HepG2 (cell line): ENCODE measurements around the gene SLC25A51. TPM values are rescaled to one million over a fixed set of nuclear protein-coding genes. Genes with fewer than 3 reads are reported as not detected.

Experiments
- FIP1L1 ChIP-seq: fragments of 200-400 bp; formaldehyde crosslinking; IDR thresholded peaks from 2 replicates; pipeline ENCODE4 v1.6.1; 2018; ENCODE audit warnings: low read depth, mild to moderate bottlenecking, low read length, moderate library complexity, borderline replicate concordance; ENCODE audit not compliant: insufficient read depth
- MBD4 ChIP-seq: IDR thresholded peaks from 2 replicates; pipeline ENCODE4 v1.6.1; 2012; ENCODE audit warnings: low read length, inconsistent platforms, borderline replicate concordance
- PCBP2 ChIP-seq: fragments of 200-400 bp; formaldehyde crosslinking; optimal IDR thresholded peaks from 2 replicates; pipeline ENCODE3; 2018; ENCODE audit warnings: low read length, low read depth; ENCODE audit not compliant: poor library complexity, severe bottlenecking
- PLRG1 ChIP-seq: fragments of 450-650 bp; conservative IDR thresholded peaks from 2 replicates; pipeline ENCODE4 v1.6.1; 2016
- SAFB2 ChIP-seq: sonication (generic); formaldehyde crosslinking; IDR thresholded peaks from 2 replicates; pipeline ENCODE4 v1.5.1; 2020; ENCODE audit warnings: missing genetic modification reagents, low read depth, mild to moderate bottlenecking, borderline replicate concordance
- ZNF121 ChIP-seq: sonication (generic); formaldehyde crosslinking; IDR thresholded peaks from 2 replicates; pipeline ENCODE4 v1.5.0; 2020; ENCODE audit warnings: mild to moderate bottlenecking, missing genetic modification reagents
- ZNF766 ChIP-seq: sonication (generic); formaldehyde crosslinking; IDR thresholded peaks from 2 replicates; pipeline ENCODE4 v1.5.0; 2020; ENCODE audit warnings: missing genetic modification reagents, borderline replicate concordance
- polyA plus RNA-seq, 8 experiments: library from polyadenylated mRNA; depleted of rRNA in 3 of 8; stranded (reverse) in 7 of 8; unstranded in 1 of 8; fragments of >200 nt; fragmentation: Illumina TruSeq in 4 of 8; extraction: Trizol in 4 of 8; gene quantifications; 2 replicates each; pipeline versions ENCODE4 v1.2.1 to v1.2.3, GENCODE V29; 2011 to 2016; ENCODE audit warnings: low read depth in 4 of 8, missing spikeins in 1 of 8, mixed read lengths in 1 of 8; ENCODE audit not compliant: insufficient read depth in 1 of 8
- total RNA-seq, 5 experiments: library from RNA; depleted of rRNA; stranded (reverse); fragments of >200 nt; fragmentation: Illumina TruSeq; extraction: Trizol; gene quantifications; 2 replicates each; pipeline ENCODE4 v1.2.3, GENCODE V29; 2016; ENCODE audit warnings: low read depth in 1 of 5
- TF ChIP-seq, protein P1 (sequence below): sonication (generic); formaldehyde crosslinking; IDR thresholded peaks from 2 replicates; pipeline ENCODE4 v1.4.0; 2020; ENCODE audit warnings: mild to moderate bottlenecking, missing genetic modification reagents, borderline replicate concordance
- TF ChIP-seq, protein P2 (sequence below): sonication (generic); formaldehyde crosslinking; IDR thresholded peaks from 2 replicates; pipeline ENCODE4 v1.4.0; 2020; ENCODE audit warnings: missing genetic modification reagents
- TF ChIP-seq, protein P3 (sequence below): sonication (generic); formaldehyde crosslinking; IDR thresholded peaks from 2 replicates; pipeline ENCODE4 v1.5.0; 2020; ENCODE audit warnings: mild to moderate bottlenecking, missing genetic modification reagents, borderline replicate concordance

Gene SLC25A51
- total and polyA plus RNA-seq, 2 of the 13 experiments (the other 11 are each of a cell fraction or from before 2014, with no cell fraction given): 14.6 to 37.7 TPM

DNA sequence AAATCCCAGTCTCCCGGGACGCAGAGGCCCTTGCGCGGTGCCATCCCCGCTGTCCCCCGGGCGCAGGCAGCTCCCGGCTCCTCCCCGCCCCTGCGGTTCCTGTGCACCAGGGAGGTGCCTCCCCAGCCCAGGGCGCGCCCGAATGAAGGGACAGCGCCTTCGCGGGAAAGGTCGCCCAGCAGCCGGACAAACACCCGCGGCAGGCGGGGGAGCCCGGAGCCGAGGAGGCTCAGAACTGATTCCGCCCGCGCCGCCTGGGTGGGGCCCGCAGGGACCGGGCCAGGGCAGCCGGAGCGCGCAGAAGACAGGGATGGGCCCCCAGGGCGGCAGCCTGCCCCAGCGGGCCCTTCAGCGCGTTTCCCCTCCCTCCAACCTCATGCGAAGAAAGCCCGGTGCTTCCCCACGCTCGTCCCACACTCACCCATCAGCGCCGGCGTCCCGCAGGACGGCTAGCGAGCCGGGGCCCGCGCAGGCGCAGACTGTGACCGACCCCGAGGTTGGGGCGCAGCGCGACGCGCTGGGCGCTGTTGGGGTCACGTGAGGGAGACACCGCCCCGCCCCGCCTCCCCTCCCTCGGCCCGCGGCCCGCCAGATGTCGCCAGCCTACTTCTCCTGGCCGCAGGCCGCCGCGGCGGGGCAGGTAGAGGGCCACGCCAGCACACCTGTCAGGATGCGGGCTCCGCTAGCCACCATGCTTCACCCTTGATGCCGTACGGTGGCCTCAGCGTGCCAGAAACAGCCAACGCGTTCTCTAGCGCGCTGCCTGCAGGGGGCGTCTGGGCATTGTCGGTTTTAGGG is at the start of gene SLC25A51 (continued):
- TF ChIP-seq, protein P1, sequence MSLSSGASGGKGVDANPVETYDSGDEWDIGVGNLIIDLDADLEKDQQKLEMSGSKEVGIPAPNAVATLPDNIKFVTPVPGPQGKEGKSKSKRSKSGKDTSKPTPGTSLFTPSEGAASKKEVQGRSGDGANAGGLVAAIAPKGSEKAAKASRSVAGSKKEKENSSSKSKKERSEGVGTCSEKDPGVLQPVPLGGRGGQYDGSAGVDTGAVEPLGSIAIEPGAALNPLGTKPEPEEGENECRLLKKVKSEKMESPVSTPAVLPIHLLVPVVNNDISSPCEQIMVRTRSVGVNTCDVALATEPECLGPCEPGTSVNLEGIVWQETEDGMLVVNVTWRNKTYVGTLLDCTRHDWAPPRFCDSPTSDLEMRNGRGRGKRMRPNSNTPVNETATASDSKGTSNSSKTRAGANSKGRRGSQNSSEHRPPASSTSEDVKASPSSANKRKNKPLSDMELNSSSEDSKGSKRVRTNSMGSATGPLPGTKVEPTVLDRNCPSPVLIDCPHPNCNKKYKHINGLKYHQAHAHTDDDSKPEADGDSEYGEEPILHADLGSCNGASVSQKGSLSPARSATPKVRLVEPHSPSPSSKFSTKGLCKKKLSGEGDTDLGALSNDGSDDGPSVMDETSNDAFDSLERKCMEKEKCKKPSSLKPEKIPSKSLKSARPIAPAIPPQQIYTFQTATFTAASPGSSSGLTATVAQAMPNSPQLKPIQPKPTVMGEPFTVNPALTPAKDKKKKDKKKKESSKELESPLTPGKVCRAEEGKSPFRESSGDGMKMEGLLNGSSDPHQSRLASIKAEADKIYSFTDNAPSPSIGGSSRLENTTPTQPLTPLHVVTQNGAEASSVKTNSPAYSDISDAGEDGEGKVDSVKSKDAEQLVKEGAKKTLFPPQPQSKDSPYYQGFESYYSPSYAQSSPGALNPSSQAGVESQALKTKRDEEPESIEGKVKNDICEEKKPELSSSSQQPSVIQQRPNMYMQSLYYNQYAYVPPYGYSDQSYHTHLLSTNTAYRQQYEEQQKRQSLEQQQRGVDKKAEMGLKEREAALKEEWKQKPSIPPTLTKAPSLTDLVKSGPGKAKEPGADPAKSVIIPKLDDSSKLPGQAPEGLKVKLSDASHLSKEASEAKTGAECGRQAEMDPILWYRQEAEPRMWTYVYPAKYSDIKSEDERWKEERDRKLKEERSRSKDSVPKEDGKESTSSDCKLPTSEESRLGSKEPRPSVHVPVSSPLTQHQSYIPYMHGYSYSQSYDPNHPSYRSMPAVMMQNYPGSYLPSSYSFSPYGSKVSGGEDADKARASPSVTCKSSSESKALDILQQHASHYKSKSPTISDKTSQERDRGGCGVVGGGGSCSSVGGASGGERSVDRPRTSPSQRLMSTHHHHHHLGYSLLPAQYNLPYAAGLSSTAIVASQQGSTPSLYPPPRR (CRISPR knock-in tag): peak; percentile 38; the same call in 1 of the 2 replicates
- no peak; the same call in 1 of the 2 replicates for TF ChIP-seq SAFB2
- TF ChIP-seq, protein P2, sequence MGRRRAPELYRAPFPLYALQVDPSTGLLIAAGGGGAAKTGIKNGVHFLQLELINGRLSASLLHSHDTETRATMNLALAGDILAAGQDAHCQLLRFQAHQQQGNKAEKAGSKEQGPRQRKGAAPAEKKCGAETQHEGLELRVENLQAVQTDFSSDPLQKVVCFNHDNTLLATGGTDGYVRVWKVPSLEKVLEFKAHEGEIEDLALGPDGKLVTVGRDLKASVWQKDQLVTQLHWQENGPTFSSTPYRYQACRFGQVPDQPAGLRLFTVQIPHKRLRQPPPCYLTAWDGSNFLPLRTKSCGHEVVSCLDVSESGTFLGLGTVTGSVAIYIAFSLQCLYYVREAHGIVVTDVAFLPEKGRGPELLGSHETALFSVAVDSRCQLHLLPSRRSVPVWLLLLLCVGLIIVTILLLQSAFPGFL (CRISPR knock-in tag): no peak
- 0 out of 2 replicates have a peak, but pooled peaks have one; percentile 89 for TF ChIP-seq FIP1L1
- TF ChIP-seq MBD4: no peak
- TF ChIP-seq PLRG1: no peak
- TF ChIP-seq ZNF766 (CRISPR knock-in tag): 0 out of 2 replicates have a peak, but pooled peaks have one; percentile 58
- TF ChIP-seq ZNF121 (CRISPR knock-in tag): peak; percentile 46
- TF ChIP-seq PCBP2: no peak
- TF ChIP-seq, protein P3, sequence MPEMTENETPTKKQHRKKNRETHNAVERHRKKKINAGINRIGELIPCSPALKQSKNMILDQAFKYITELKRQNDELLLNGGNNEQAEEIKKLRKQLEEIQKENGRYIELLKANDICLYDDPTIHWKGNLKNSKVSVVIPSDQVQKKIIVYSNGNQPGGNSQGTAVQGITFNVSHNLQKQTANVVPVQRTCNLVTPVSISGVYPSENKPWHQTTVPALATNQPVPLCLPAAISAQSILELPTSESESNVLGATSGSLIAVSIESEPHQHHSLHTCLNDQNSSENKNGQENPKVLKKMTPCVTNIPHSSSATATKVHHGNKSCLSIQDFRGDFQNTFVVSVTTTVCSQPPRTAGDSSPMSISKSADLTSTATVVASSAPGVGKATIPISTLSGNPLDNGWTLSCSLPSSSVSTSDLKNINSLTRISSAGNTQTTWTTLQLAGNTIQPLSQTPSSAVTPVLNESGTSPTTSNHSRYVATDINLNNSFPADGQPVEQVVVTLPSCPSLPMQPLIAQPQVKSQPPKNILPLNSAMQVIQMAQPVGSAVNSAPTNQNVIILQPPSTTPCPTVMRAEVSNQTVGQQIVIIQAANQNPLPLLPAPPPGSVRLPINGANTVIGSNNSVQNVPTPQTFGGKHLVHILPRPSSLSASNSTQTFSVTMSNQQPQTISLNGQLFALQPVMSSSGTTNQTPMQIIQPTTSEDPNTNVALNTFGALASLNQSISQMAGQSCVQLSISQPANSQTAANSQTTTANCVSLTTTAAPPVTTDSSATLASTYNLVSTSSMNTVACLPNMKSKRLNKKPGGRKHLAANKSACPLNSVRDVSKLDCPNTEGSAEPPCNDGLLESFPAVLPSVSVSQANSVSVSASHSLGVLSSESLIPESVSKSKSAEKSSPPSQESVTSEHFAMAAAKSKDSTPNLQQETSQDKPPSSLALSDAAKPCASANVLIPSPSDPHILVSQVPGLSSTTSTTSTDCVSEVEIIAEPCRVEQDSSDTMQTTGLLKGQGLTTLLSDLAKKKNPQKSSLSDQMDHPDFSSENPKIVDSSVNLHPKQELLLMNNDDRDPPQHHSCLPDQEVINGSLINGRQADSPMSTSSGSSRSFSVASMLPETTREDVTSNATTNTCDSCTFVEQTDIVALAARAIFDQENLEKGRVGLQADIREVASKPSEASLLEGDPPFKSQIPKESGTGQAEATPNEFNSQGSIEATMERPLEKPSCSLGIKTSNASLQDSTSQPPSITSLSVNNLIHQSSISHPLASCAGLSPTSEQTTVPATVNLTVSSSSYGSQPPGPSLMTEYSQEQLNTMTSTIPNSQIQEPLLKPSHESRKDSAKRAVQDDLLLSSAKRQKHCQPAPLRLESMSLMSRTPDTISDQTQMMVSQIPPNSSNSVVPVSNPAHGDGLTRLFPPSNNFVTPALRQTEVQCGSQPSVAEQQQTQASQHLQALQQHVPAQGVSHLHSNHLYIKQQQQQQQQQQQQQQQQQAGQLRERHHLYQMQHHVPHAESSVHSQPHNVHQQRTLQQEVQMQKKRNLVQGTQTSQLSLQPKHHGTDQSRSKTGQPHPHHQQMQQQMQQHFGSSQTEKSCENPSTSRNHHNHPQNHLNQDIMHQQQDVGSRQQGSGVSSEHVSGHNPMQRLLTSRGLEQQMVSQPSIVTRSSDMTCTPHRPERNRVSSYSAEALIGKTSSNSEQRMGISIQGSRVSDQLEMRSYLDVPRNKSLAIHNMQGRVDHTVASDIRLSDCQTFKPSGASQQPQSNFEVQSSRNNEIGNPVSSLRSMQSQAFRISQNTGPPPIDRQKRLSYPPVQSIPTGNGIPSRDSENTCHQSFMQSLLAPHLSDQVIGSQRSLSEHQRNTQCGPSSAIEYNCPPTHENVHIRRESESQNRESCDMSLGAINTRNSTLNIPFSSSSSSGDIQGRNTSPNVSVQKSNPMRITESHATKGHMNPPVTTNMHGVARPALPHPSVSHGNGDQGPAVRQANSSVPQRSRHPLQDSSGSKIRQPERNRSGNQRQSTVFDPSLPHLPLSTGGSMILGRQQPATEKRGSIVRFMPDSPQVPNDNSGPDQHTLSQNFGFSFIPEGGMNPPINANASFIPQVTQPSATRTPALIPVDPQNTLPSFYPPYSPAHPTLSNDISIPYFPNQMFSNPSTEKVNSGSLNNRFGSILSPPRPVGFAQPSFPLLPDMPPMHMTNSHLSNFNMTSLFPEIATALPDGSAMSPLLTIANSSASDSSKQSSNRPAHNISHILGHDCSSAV (CRISPR knock-in tag): no peak
